Activated CD8-positive, alpha-beta memory T cell treated with anti-CD3 and anti-CD28 coated beads for 4 hours (primary cell): Measurements from ENCODE around the gene SRGAP1.

ENCODE experiments used
- DNase-seq, 2 donors: peaks; one replicate each; pipeline ENCODE4 v3.0.0-alpha.2; 2020; ENCODE audit warnings: low read depth in 2 of 2

The SRGAP1 gene

DNA sequence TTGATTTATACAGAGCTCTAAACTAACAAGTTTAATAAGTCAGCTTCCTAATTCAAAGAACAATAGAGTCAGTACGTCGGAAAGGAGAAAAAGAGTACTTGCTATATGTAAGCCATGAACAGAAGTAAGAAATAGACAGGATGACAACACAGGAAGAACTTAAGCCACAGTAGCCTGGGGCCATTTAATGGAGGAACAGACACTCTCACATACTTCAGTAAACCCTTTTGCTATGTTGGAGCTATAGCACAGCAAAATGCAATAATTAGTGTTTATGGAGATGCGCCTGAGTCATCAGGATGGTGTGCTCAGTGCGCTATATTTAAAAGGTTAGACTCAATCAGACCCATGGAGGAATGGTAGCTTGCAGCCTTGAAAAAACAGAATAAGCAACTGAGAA lies 61.0 kb downstream of the SRGAP1 start:
- no peak for DNase-seq

DNA sequence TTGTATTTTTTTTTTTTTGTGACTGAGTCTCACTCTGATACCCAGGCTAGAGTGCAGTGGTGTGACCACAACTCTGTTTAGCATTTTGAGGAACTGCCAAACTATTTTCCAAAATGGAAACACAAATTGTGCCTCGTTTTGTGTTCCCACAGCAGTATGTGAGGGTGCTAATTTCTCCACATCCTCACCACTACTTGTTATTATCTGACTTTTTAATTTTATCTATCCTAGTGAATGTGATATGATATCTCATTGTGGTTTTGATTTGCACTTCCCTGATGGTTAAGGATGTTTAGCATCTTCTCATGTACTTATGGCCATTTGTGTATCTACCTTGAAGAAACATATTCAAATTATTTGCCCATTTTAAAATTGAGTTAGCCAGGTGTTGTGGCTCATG lies 62.4 kb downstream of the SRGAP1 start:
- DNase-seq = no peak

DNA sequence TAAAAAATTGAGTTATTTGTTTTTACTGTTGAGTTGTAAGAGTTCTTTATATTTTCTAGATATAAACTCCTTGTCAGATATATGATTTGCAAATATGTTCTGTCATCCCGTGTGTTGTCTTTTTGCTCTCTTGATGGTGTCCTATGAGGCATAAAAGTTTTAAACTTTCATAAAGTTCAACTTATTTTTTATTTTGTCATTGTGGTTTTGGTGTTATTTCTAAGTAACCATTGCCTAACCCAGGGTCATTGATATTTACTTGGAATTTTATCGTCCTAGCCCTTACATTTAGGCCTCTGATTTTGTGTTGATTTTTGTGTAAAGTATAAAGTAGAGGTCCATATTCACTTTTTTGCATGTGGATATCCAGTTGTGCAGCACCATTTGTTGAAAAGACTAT lies 63.1 kb downstream of the SRGAP1 start:
- no peak for DNase-seq

DNA sequence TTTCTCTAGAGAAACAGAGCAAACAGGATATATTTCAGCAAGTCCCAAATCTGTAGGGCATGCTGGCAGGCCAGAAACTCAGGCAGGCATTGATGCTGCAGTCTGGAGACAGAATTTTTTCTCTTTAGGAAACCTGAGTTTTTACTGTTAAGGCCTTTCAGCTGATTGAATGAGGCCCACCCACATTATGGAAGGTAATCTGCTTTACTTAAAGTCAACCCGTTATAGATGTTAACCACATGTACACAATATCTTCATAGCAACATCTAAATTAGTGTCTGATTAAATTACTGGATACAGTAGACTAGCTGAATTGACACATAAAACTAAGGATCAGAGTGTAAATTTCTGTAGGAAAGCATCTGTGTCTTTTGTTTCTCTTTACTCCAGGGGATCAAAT lies 65.2 kb downstream of the SRGAP1 start:
- DNase-seq = no peak

DNA sequence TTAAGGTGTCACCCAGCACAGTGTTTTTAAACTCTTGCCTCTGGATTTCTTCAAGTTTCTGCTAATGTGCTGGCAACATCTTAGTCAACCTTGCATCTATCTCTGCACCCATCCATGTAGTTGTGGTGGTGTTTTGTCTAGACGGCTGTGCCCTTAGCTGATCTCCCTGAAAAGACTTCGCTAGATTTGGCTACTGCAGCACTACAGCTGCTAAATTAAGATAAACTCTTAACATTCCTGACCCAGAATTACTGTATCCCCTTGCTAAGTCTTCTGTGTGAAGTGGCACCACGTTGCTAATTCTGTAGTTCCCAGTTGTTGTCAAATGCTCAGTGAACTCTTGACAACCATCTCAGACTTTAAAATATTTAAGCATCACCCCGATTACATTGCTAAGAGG lies 66.8 kb downstream of the SRGAP1 start:
- DNase-seq = no peak

DNA sequence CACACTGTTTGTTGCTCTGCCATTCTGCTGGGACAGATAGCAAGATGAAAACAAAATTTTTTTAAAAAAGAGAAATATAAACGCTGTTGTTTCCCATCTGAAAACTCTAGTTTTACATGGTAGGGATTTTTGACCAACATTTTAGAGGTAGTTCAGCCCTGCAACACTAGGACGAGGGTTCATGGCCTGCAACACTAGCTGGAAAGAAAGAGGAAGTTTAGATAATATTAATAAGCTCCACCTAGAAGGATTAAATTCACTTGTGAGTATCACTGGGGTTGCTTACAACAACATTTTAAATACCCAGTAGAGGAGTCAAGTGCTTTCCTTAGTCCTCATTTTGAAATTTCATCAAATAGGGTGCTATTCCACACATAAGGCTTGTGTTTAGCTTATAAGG lies 68.2 kb downstream of the SRGAP1 start:
- DNase-seq = no peak

DNA sequence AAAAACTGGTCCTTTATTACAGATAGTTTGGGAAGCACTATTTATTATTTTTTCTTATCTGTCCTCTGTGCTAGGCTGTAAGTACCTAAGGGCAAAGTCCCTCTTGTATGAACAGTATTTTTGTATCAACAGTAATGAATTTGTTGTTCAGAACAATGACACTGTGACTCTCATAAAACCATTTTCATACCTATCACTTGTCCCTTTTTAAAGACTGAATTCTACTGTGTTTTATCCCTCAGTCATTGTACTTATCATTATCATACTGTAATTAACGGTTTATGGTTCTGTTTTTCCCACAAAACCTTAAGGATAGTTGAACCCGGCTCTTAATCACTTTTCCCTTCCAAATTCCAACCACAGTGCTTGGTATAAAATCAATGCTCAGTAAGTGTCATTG lies 69.4 kb downstream of the SRGAP1 start:
- no peak for DNase-seq

DNA sequence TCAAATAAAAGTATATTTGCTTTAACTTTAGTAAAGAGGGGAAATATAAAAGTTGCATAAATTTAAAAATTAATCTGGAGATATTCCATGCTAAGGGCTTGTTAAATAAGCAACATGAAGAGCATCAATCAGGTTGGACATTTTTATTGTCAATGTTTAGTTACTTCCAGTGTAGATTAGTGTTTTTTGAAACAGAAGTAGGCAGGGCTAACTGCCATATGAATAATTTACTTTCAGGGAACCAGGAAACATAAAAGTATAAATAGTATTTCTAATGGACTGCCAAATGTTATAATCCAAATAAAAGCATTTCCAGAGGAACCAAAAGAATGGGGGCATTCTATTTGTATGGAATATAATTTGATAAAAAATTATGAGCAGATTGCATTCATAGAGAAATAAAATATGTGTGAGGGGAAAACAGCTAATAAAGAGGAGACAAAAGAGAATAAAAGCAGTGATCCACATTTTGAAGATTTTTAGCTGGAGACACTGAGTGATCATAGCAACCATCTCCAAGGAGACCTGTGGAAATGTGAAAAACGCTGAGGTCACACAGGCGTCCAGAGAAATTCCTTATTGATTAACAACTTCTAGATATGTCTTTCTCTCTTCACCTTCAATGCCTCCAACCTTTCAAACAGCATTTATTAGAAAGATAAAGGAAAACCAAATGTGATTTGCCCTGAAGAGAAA lies 70.8 kb downstream of the SRGAP1 start:
- no peak for DNase-seq

DNA sequence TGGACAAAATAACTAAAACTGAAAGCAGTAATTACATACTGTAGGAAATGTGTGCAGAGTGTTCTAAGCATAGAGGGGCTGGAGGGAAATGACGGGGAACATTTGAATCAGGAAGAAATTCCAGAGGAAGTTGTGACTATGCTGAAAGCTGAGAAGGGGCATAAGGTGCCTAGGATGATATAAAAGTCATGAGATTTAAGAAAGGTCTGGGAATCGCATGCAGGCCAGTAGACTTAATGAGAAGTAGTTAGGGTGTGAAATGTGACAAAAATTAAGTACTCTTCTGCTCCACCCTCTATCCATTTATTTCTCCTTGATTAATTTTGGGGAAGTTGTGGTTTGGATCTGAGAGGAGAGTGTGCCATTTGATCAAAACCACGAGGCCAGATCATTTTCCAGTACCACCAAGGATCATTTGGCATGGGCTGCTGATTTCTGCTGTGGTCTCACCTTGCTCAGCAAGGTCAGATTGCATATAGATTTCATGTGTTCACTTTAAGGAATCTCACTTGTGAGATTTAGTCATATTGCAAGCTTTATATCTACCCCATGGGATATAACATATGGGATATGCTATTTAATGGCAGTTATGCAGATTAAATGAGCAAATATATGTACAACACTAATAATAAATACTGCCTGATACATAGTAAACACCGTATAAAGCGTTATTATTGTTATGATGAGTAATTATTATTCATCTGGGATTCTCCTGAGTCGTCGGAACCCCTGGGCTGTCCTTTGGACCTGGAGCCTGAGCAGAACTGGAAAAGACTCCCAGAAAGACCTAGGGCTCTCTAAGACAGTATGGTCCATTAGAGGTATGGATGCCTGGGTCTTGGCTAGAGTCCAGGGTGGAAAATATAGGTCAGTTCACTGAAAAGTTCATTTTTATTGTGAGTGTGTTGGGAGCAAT lies 72.3 kb downstream of the SRGAP1 start:
- DNase-seq = no peak

DNA sequence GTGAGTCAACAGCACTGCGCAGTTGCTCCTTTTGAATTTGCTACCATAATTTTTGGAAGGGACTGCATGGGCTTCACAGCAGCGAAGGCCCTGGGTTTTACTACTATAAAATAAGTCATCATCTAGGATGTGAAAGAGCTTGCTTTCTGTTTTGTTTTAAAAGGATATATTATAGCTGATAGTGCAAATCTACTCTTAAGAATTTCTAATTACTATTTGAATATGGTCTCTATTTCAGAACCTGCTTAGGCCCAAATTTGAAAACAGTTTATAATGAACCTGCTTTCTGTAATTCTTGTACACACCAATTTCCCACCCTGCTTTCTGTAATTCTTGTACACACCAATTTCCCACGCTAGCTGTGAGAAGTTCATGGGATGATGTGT lies 73.0 kb downstream of the SRGAP1 start:
- DNase-seq = no peak

DNA sequence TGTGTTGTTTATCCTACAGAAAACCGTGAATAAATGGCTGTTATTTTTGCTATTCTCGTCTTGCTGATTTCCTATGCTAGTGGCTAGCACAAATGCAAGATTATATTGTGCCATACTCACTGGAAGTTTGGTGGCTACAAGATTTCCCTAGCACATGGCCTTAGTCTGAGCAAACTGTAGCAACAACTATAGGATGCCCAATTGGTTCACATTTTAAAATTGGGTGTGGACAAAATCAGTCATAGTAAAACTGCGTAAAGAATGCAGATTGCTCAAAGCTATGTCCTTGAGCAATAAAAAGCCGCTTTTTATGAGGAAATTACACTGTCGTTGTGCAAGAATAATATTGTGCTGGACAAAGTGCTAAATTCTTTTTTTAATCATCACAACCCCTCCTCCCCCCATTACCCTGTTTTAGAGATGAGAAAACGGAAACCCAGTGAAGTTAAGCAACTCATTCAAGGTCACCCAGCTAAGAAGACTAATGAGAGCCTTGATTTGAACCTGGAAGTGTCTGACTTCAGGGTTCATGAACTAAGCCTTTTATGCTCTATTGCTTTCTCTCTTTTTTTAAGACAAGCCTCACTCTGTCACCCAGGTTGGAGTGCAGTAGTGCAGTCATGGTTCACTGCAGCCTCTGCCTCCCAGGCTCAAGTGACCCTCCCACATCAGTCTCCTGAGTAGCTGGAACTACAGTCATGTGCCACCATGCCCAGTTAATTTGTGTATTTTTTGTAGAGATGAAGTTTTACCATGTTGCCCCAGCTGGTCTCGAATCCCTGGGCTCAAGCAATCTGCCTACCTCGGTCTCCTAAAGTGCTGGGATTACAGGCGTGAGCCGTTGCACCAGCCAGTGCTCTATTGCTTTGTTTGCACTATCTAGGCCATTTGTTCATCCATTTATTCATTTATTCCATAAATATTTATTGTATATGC lies 73.6 kb downstream of the SRGAP1 start:
- no peak for DNase-seq

DNA sequence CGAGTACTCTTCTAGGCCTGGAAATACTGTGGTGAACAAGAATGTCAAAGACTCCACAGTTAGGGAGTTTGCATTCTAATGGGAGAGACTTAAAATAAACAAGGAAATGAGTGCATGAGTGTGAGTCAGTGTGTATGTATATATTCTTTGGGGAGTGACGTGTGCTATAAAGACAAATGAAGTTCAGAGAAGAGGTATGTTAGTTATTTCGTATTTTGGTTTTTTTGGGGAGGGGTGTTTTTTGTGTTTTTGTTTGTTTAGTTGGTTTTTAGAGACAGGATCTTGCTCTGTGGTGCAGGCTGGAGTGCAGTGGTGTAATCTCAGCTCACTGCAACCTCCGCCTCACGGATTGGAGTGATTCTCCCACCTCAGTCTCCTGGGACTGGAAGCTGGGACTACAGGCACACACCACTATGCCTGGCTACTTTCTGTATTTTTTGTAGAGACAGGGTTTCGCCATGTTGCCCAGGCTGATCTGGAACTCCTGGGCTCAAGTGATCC lies 74.3 kb downstream of the SRGAP1 start:
- no peak for DNase-seq

DNA sequence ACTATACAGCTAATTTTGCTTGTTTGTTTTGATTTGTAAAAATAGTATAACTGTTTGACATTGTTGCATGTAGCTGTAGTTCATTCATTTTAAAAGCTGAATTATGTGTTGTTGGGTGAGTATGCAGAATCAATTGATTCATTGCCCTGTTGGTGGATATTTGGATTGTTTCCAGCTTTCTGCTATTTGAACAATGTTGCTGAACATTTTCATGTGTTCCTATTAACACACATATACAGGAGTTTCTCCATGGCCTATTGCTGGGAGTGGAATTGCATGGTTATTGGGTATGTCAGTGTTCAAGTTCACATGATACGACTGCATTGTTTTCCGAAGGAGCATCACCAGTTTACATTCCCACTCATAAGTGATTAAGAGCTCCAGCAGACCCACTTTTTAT lies 75.3 kb downstream of the SRGAP1 start:
- no peak for DNase-seq

DNA sequence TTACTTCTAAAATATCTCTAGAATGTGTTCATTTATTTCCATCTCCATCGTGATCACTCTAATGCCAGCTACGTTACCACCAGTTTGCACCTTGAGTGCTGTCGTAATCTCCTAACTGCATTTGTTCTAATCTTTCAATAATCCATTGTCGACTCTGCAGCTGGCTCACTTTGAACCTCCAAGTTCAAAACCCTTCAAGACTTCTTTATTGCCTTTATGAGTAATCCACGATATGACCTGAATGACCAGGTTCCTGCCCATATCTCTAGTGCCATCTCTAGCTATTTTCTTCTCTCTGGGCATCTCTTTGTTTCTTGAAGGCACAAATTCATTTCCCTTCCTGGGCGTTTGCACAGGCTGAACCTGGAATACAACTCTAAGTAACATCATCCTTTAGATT lies 76.7 kb downstream of the SRGAP1 start:
- DNase-seq = no peak

DNA sequence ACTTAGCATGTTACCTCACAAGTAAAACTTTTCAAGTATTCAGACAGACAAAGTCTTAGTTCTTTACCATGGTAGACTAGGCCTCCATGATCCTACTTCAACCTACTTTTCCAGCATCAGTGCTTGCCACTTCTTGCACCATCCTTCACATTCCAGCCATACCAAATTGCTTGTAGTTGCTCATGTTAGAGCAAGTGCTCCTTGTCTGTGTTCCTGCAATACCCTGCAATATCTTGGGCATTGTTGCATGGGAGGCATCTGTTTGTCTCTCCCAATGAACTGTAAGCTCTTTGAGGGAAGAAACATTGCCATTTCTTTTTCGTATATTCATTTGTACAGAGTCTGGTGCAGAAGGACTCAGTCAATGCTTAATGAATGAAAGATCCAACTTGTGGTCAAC lies 78.0 kb downstream of the SRGAP1 start:
- no peak for DNase-seq

DNA sequence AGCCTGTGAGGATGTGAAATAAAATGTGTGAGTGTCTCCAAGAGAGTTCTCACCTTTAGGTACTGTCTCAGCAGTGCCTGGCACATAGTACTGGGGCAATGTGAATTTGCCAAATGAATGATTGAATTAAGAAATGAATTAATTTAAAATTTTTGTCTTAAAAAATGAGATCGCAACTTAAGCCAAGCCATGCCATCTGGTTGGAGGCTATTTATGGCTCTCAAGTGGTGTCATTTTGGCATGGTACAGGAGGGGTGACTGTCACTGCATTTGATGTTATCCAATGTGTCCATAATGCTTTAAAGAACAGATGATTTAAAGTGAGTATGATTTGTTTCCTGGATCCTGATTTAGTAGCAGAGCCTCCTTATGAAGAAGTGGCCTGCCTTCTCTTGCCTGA lies 80.3 kb downstream of the SRGAP1 start:
- DNase-seq = no peak

DNA sequence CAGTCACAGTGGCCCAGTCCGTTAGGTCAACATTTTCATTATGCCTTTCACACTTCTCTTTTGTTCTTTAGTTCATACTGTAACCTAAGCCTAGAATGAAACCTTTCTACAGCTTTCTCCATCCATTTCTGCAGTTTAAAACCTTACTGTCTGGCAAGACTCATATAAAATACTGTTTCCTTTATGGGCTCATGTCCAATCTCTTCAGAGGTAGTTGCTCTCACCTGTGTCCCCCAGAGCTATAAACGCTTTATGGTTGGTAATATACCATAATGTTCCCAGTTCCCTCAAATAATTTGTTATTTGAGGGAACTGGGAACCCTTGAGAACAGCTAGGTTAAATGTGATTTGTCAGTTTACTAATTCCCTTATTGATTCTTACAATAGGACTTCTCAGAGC lies 83.0 kb downstream of the SRGAP1 start:
- DNase-seq = no peak

DNA sequence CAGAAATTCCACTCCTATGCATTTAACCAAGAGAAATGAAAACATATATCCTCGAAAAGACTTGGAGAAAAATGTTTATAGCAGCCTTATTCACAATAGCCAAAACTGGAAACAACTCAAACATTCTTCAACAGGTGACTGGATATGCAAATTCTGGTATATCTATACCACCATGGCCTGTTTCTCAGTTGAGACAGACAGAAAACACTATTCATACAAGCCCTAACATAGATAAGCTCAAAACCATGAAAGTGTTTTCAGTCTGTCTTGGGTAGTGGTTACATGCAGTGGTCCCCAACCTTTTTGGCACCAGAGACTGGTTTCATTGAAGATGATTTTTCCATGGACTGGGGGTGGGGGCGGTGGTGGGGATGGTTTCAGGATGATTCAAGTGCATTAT lies 83.8 kb downstream of the SRGAP1 start:
- DNase-seq = no peak

DNA sequence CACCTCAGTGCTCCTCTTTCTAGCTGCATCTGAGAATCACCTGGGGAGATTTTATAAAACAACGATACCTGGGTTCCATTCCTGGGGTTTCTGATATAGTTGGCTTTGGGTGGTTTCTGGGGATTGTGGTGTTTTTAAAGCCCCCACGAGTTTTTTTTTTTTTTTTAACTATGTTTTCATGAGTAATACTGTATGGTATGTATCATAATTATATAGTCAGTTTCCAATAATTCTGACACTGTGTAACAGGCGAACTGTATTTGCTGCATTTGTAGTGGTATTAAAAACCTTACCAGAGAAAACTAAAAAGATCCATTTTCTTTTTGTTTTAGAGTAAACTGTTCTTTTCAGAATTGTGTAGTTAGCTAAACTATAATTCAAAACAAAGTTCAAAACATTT lies 84.9 kb downstream of the SRGAP1 start:
- no peak for DNase-seq

DNA sequence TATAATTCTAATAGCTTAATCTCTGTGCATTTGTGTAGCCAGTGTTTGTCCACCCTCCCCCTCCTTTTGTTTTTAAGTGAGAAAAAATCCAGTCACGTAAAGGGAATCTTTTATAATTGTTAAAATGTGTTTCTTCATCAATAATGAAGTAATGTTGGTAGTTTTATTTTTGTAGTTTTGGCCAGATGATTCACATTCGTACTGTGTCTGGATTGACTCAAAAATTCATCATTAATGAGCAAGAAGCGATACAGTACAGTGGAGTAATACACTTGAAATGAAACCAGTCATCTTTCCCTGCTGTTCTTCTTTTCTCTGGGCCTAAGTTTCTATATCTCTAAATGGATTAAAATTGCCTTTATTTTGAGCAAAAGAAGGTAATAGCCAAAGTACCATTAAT lies 86.5 kb downstream of the SRGAP1 start:
- no peak for DNase-seq

DNA sequence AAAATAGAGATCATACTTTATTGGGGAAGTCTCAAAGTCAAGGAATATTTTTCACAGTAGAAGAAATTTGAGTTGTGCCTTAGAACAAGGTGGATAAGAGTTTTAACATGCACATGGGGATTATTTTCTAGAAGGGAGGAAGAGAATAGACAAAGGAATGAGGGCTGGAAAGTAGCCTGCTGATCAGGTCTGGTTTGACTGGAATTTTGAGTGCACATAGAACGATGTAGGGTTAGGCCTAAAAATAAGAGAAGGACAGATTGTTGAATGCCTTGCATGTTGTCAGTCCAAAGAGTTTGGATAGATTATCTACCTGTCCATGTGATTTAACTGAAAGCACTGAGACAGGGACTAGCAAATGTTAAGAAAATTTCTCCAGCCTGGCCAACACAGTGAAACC lies 87.2 kb downstream of the SRGAP1 start:
- no peak for DNase-seq

DNA sequence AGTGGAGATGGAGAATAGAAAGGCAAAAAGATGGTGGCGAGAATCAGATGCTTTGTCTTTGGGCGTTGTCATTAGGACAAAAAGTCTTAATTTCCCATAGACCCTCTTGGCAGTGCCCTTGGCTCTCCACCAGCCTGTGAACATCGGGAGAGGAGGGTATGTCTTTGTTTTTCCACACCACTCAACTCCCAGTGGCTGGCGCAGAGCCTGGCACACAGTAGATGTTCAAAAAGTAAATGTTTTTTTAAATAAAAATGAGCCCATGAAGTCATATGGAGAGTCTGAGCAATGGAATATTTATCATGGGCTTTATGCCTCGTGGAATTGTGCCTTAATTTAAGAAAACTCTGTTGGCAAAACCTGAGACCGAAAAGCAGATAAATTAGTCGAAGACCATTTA lies 90.4 kb downstream of the SRGAP1 start:
- DNase-seq = no peak
